Mucosa of descending colon (tissue), 3 donors: ENCODE data around the gene CASK. TPM values are rescaled to one million over a fixed set of nuclear protein-coding genes. Genes with fewer than 3 reads are reported as not detected.
"Not testable (repeated sequence)": the region's sequence is repeated elsewhere in the genome, so short reads cannot be mapped to it uniquely, and the experiment has no call there.

Experiments
- ATAC-seq: fragments of 200-7000 bp; cut with Tn5 transposase; one replicate; pipeline ENCODE4 v1.9.1; 2020; ENCODE audit warnings: mild to moderate bottlenecking, moderate library complexity
- DNase-seq, 3 donors: peaks; one replicate each; pipeline ENCODE4 v3.0.0-alpha.2; 2020
- H3K36me3 ChIP-seq: fragments of 200-600 bp; one replicate; pipeline ENCODE4 v1.8.0; 2021; ENCODE audit warnings: low read depth, mild to moderate bottlenecking
- H3K4me1 ChIP-seq: fragments of 200-600 bp; one replicate; pipeline ENCODE4 v1.8.0; 2021; ENCODE audit warnings: low read depth, mild to moderate bottlenecking
- H3K4me3 ChIP-seq: fragments of 200-600 bp; one replicate; pipeline ENCODE4 v1.8.0; 2021; ENCODE audit warnings: mild to moderate bottlenecking
- H3K9me3 ChIP-seq: fragments of 200-600 bp; one replicate; pipeline ENCODE4 v1.8.0; 2021; ENCODE audit warnings: mild to moderate bottlenecking
- CTCF ChIP-seq: fragments of 200-600 bp; IDR thresholded peaks from one replicate; pipeline ENCODE4 v1.8.0; 2022; ENCODE audit warnings: antibody characterized with exemption, mild to moderate bottlenecking
- intact Hi-C, 2 donors: fragments of 100-400 bp; cut with DNase I in 1 of 2; cut with micrococcal nuclease in 1 of 2; formaldehyde crosslinking; loops; one replicate each; pipeline versions ENCODE4 v1.11.0 to v1.11.1; 2022; cut with DNase I, micrococcal nuclease
- total RNA-seq, 3 donors: library from RNA; stranded (reverse); fragmentation: NEBNext Ultra II Directional in 2 of 3; extraction: Animal tissue kit (Norgen Biotek cat#: 25700) in 2 of 3; gene quantifications; one replicate each; pipeline versions ENCODE4 v1.2.1 to v1.2.4, GENCODE V29; 2021 to 2023
- donor health status: DM: no; HTN: no; CAD: no; lungs with moderate emphysema.
- donor health status: DM: no; HTN: no; CAD: no.
- donor health status: DM: no; HTN: yes; CAD: no.

CASK gene
- total RNA-seq, 3 donors from 2014 or later: 50.6 to 108 (median 83.3) TPM

- DNase-seq (no peak), ATAC-seq (no peak)
- H3K4me3 ChIP-seq: no peak overlapping the region
- no peak for TF ChIP-seq CTCF
- intact Hi-C loops: no loop called here
- no peaks in the 10 kb centered on the region for H3K4me1 ChIP-seq
- H3K9me3 ChIP-seq: no peaks in the 10 kb centered on the region
- H3K36me3 ChIP-seq: no peaks in the 10 kb centered on the region
These were observed 270.2 kb downstream of the CASK start for GRCh38 chrX:41653125-41653524.

- ATAC-seq, DNase-seq, H3K36me3 ChIP-seq, H3K4me3 ChIP-seq, H3K4me1 ChIP-seq, H3K9me3 ChIP-seq, intact Hi-C loops: not testable (repeated sequence)
These were observed 277.2 kb downstream of the CASK start for GRCh38 chrX:41646201-41646600.

GRCh38 chrX:41634284-41634683, 289.1 kb downstream of the CASK start:
- intact Hi-C loops: no loop called here
- DNase-seq (peak in 1 of 3 donors; percentile 2), ATAC-seq (no peak)
- Histone ChIP-seq H3K9me3 (no peaks in the 10 kb centered on the region), H3K4me3 (no peak overlapping the region), H3K36me3 (no peaks in the 10 kb centered on the region), H3K4me1 (no peaks in the 10 kb centered on the region)
- no peak for TF ChIP-seq CTCF

GRCh38 chrX:41630091-41630490, 293.3 kb downstream of the CASK start:
- intact Hi-C loops: no loop called here
- no peak for ATAC-seq
- TF ChIP-seq CTCF: no peak

GRCh38 chrX:41629539-41629938, 293.8 kb downstream of the CASK start:
- intact Hi-C loops: no loop called here

More at GRCh38 chrX:41630091-41630490, 293.3 kb downstream of the CASK start:
- no peaks in the 10 kb centered on the region for H3K9me3 ChIP-seq
- no peak for DNase-seq
- no peaks in the 10 kb centered on the region for H3K4me1 ChIP-seq
- no peaks in the 10 kb centered on the region for H3K36me3 ChIP-seq
- H3K4me3 ChIP-seq: no peak overlapping the region

GRCh38 chrX:41621222-41621723, 302.1 kb downstream of the CASK start:
- no peaks in the 10 kb centered on the region for H3K9me3 ChIP-seq
- intact Hi-C loops: no loop called here
- DNase-seq: no peak
- no peaks in the 10 kb centered on the region for H3K4me1 ChIP-seq
- H3K36me3 ChIP-seq: no peaks in the 10 kb centered on the region
- H3K4me3 ChIP-seq: no peak overlapping the region
- ATAC-seq: no peak
- no peak for TF ChIP-seq CTCF

More at GRCh38 chrX:41629539-41629938, 293.8 kb downstream of the CASK start:
- DNase-seq (no peak), ATAC-seq (no peak)
- TF ChIP-seq CTCF: no peak
- no peak overlapping the region for H3K4me3 ChIP-seq
- H3K36me3 ChIP-seq: no peaks in the 10 kb centered on the region
- no peaks in the 10 kb centered on the region for H3K9me3 ChIP-seq
- H3K4me1 ChIP-seq: no peaks in the 10 kb centered on the region
